Stimulated activated CD4-positive, alpha-beta T cell treated with anti-CD3 and anti-CD28 coated beads, Interleukin-12 subunit alpha, Interleukin-12 subunit beta, amount 100 ng/mL, for 24 hours (primary cell): ENCODE results near the gene GNRHR.
"Not testable (repeated sequence)": the region's sequence is repeated elsewhere in the genome, so short reads cannot be mapped to it uniquely, and the experiment has no call there.

Source experiments
- DNase-seq, 2 experiments: peaks; one replicate each; pipeline ENCODE4 v3.0.0-alpha.2; 2020; ENCODE audit warnings: low read depth in 2 of 2

Gene GNRHR, protein sequence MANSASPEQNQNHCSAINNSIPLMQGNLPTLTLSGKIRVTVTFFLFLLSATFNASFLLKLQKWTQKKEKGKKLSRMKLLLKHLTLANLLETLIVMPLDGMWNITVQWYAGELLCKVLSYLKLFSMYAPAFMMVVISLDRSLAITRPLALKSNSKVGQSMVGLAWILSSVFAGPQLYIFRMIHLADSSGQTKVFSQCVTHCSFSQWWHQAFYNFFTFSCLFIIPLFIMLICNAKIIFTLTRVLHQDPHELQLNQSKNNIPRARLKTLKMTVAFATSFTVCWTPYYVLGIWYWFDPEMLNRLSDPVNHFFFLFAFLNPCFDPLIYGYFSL

DNA sequence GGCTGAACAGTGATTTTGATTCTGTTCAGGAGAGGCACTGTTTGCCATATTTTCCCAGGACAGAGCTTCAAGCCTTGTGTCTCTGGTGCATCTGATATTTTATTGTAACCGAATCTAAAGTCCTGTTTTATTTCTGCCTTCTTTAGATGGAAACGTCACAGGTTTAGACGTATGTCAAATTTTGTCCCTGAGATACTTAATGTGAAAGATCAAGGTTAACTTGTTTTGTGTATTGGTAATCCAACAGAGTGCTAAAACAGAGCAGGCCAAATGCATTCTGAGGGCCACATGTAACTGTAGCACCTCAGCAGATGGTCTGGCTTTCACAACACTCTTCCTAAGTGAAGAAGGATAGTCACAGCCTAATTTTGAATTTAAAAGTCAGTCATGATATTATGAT, at the start of gene GNRHR:
Gene GNRHR (minus strand): TSS at position 101 of the 400 bp plus-strand sequence. CDS start 53 bp downstream, at position 48.
- DNase-seq, result no peak

DNA sequence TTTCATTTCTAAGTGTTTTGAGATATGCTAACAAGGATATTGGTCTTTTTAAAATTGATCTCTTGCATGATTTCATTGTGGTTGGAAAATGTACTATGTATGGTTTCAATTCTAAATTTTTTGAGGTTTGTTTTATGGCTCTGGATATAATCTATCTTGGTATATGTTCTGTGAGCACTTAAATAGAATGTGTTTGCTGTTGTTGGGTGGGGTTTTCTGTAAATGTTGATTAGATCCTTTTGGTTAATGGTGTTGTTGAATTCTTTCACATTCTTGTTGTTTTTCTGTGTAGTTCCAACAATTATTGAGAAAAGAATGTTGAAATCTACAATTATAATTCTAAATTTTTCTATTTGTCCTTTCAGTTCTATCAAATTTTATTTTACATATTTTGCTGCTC, 42.6 kb upstream of the GNRHR start:
- no peak for DNase-seq

DNA sequence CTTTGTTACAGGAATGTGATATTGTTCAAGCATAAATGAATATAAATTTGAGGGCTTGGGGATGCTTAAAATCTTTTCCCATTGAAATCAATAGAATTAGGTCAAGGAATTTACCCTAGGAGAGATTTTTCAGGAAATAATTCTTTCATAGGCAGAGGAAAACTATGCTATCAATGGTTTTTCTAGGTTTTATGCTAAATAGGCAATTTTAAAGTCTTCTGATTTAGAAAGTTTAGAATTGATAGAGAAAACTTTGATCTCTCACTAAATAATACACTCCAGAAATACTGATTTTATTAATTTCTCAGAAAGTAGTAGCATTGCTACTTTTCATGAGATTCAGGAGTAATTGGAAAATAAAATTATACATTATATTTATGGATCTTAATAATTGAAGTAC, 36.5 kb upstream of the GNRHR start:
- DNase-seq, result no peak

DNA sequence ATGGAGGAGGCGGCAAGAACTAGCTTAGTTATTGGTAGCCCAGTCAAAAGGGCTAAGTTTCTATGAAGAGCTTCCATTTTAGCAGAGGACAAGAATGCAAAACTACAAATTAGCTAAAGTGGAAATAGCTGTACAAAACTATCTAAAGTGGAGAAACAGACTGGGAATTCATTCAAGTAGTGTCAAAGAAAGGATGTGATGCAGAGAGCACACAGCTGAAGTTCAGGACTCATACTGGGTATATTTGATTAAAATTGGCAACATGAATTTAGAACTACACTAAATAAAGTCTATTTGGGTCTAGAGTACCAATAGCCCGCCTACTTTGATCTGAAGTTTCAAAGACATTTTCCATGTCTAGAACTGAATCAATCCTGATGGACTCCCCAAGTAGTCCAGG, 33.1 kb upstream of the GNRHR start:
- no peak for DNase-seq

DNA sequence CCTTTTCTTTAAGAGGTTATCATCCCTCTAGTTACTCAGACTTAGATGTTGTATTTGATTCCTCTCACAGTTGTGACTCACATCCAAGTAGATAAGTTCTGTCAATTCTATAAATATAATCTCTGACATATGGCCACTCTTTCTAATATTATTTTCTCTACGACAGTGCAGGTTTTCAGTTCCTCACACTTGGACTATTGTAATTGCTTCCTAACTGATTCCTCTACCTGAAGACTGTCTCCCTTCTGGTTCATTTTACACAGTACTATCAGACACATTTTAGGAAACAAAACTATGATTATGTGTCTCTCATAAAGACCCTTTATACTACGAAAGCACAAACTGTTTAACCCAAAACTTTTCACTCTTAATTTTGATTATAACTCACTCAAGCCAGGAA, 31.3 kb upstream of the GNRHR start:
- no peak for DNase-seq

DNA sequence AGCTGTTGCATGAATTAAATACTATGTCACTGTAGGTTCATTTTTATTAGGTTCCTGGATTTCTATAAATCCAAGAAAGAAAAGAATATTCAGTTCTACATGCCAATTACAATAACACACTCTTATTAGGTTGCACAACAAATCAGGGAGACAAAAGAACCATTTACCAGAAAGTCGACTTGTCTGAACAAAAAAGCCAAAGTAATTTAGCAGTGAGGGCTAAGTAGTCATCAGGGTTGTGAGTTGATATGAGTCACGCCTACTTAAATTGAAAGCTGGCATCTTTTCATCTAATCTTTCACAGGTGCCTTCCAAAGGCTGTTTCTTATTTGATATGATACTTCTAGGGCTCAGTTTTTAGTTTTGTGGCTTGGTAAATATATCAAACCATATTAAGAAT, 25.4 kb upstream of the GNRHR start:
- DNase-seq, result no peak

DNA sequence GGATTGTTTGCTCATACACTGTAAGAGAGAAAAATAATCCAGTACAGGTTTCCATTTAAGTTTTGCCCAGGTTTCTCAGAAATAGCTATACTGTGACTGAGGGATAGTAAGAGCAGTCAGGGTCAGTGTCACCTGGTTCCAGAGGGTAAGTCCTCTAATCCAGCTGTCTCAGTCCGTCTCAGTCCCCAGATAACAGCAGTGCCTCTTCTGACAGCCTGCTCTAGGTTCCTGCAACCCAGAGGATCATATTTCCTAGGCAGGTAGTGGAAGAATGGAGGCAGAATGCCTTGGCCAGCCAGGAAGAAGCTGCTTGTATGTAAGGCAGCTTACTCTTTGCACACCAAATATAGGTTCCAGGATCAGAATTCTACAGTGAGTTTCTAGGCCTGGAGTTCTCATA, 22.6 kb upstream of the GNRHR start:
- DNase-seq, result no peak

DNA sequence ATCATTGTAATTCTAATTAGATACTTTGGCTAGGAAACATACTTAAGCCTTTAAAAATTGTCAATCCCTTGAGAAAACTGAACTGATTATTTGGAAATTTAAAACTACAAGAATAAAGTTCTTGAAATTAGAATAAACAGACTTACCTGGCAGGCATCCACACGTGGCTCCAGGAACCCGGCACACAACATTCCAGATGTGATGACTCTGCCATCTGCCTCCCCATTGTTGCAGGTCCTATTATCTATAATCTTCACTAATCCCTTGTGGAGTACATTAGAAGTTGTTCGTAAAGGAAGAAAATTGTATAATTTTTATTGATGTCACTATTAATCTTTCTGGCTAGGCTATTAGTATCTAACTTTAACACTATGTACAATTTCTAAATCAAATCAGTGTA, 16.2 kb upstream of the GNRHR start:
- no peak for DNase-seq

DNA sequence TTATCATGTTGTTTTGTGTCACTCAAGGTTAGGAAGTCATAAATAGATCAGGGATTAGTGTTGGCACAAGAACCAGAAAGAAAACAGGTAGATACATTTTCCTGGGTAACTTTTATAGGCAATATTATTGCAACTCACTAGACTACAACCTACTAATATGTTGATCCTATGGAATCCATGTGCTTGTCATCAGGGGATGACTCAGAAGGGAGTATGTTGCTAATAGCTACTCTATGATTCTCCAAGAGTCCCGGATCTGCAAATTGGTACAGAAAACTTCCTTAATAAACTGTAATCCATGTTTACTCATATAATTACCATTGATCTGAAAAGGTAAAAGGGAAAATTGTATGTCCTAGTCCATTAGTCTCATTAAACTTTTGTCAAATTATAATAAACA, 11.7 kb upstream of the GNRHR start:
- DNase-seq, result no peak

DNA sequence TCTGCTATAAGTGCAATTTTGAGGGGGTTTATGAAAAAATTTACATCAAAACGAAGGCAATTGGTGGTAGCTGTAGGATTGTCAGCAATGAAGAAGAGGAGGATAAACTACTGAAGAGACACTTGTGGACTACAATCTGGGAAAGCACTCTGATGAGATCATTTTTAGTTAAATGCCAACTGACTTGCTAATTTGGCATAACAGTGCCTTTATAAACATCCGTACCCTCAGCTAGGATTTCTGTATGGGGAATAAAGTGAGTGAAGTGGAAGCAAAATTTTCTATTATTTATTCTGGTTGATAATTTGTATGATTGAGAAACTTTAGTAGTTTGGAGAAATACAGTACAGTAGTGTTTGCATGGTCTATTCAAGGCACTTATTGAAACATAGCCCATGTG, 11.2 kb upstream of the GNRHR start:
- DNase-seq, result no peak

DNA sequence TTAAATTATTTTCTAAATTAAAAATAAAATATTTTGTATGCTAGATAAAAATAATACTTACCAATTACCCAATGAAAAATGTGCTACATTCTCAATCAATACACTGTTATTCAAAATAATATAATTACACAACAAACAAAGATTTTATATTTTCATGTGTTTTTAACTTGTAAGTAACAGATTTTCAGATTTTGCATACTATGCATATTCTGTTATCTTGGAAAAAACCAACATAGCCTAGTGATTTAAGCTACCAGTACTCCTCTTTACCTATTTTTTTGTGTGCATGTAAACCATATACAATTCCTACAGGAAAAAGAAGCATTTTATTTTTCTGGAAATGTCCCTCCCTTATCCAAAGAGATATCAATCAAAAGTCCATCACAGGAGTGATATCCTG, 10.0 kb upstream of the GNRHR start:
- no peak for DNase-seq

DNA sequence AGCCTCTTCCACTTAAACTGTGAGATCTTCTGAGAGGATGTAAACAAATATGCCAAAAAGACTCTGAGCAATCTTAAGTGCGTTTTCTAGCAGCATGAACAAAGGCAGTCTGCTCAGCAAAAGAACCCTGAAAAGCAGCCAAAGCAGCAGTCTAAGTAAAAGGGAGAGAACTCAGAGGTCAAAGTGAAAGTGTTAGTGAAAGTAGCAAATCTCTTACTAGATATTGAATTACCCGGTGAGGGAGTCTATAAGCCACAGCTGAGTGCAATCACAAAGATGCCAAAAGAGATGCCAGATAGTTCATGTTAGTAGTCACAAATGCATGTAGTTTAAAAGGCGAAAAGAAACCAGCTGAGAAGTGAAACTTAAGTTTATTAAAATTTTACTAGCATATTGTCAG, 7.9 kb upstream of the GNRHR start:
- no peak for DNase-seq

DNA sequence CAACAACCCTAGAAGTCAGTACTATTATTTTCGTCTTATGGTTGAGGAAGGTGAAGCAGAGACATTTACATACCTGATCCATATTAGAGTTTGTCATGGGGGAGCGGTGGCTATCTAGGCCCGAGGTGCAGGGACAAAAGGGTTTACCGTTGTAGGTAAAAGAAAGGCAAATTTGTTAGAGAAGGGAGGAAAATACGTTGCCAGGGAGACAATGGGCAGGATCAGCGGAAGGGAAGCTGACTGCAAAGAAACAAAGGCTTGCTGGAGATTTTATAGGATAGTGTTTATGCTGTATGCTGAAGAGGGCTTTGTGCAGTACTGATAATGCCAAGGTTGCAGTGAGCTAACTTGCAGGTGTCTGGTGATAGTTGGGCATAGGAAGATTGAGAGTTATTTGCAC, 2.8 kb upstream of the GNRHR start:
- DNase-seq, result not testable (repeated sequence)

DNA sequence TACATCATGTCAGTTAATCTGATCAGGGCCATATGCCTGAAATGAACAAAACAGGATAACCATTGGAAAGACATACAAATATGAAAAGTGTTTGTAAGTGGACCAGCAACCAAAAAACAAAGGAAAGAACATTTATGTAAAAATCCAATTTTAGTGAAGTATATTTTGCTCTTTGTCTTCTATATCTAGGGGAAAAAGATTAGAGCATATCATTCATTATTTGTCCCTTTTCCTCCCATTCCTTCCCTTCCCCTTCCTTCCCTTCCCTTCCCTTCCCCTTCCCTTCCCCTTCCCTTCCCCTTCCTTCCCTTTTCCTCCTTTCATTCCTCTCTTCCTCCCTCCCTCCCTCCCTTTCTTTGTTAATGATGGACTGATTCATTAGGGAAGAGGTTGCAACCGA, 1.8 kb upstream of the GNRHR start:
- no peak for DNase-seq

DNA sequence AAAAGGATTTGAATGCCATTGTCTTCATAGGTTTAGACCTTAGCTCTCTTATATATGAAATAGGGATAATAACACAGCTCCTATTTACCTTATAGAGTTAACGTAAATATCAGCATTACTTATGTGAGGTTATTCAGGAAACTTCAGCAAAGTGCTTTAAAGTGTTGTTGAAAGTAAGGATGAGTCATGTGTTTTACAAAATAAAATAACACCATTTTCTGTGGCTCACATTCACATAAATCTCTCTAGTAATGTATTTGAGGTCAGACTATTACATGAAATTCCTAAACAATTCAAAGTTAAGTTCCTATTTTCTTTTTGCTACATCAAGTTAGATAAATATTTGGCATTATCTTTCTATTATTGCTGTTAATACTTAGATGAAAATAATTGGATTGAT, 2.9 kb downstream of the GNRHR start:
- no peak for DNase-seq

DNA sequence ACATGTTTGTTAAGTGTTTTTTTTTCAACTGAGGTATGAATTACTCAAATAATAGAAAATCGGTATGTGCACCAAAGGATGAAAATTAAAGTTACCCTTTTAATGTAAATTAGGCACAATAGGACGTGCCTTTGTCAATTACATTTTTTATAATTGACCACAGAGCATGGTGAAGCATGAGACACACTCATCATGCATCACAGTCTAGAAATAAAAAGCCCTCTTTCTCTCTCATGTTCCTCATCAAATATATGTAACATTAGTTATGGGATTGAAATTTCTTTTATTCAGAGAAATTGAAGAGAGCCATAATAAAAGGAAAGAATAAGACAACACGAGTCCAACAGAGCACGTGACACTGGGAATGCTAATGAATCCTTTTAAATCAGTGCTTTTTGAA, 3.5 kb downstream of the GNRHR start:
- DNase-seq, result no peak

DNA sequence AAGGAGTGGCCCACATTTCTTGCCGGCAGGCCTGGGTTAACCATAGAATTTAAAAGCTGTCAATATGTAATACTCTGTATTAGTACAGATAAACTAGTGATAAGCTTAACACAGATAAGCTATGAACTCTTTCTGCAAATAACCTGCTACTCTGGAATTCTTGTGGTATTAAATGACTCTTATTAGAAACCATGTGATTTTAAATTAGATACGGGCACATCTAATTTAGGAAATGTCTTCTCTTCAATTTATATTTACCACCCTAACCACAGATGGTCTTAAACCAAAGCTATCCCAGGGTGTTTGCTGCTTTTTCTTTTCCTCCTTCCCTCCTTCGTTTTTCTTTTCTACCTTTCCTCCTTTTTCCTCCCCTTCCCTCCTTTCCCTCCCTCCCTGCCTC, 4.9 kb downstream of the GNRHR start:
- DNase-seq, result no peak

DNA sequence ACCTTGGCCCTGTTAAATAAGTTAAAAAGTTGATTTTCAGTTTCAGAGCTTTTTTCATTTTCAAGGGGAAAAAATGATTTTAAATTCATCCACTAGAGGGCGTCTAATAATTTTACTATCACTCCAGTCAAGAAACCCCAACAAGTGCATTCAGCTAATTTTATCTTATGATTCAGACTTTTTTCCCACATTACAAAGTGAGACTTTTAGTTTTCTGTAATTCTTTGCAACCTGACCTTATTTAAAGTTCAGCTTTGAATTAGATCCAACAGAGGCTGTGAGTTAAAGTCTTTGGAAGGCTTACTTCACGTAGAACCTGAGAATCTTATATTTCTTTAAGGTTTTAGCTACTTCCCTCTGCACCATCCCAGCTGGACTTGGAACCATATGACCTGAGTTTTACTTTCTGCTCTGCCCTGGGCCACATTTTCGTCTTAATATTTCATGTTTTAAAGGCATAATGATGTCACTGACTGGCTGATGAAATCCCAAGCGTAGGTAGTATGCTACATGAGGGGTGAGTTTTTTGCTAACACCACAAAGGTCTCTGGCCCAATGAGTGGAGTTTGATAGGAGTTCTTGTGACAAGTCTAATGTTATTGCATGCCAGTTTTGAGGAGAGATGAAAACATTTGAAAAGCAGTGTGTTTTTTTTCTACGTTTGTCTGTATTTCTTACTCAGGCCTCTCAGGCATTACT, 7.2 kb downstream of the GNRHR start:
- DNase-seq, result no peak

DNA sequence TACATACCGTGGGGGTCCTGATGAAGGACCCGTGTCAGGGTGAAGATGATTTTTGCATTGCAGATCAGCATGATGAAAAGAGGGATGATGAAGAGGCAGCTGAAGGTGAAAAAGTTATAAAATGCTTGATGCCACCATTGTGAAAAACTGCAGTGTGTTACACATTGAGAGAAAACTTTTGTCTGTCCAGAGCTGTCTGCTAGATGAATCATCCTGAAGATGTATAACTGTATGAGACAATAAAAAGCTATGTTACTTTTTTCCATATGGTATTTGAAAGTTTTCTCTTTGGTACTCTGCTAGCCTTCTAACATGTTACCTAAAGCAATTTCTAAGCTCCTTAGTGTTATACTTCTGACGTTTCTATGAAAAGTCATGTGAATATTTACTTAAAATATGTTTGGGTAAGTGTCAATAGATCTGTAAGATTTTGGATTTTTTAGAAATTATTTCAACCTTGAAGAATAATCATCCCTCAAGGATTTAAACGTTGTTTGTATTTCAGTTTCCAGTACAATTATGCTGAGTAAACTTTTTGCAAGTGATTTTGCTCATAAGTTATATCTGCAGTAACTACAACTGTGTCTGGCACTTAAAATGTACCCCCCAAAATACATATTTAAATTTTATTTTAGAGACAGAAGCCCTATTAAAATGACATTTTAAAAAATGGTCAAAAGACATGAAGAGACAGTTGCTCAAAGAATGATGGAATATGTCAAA, 9.5 kb downstream of the GNRHR start:
- no peak for DNase-seq

DNA sequence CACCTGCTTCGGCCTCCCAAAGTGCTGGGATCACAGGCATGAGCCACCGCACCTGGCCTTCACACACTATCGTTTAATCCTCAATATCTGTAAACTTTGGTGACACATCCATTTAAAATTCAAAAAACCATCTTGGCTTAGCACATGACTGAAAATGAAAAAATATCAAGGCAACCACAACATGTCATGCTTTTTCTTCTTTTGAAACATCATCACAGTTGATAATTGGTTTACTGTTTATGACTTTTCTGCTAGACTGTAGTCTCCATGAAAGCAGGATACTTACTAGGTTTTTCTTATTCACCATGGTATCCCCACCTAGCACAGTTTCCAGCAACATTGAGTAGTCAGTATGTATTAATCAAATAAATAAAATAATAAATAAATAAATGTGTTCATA, 11.0 kb downstream of the GNRHR start:
- DNase-seq, result no peak

DNA sequence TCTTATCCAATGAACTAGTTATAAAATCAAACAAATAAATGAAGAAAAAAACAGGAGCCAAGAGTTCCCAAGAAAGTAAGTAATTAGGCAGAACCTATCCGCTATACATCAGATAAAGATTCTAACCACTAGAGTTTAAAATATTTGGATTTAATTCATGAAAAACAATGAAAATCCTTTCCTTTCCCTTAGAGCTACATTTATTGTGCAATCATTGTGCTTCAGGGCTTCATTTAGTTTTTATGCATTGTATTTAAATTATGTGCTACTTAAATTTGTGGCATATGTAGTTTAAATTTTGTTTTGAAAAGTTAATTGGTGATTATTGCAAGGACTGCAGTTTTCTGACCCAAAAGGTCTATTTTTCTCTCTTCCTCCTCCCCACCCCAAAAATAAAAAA, 17.9 kb downstream of the GNRHR start:
- no peak for DNase-seq

DNA sequence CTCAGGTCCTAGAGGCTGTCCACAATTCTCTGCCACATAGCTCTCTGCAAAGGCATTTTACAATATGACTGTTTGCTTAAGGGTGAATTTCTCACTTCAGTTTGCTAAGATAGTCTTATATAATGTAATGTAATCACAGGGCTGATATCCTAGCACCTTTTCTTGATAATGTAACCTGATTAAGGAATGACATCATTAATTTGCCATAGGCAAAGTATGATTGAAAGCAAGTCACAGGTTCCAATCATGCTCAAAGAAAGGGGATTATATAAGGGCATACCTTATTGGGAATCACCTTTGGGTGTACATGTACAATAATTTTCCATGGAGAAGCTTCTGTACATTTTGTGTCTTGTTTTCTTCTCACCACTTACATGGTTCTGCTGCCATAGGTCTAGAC, 18.9 kb downstream of the GNRHR start:
- no peak for DNase-seq

DNA sequence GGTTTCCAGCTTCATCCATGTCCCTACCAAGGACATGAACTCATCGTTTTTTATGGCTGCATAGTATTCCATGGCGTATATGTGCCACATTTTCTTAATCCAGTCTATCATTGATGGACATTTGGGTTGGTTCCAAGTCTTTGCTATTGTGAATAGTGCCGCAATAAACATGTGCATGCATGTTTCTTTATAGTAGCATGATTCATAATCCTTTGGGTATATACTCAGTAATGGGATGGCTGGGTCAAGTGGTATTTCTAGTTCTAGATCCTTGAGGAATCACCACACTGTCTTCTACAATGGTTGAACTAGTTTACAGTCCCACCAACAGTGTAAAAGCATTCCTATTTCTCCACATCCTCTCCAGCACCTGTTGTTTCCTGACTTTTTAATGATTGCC, 23.7 kb downstream of the GNRHR start:
- not testable (repeated sequence) for DNase-seq
